Colonic mucosa (tissue), 4 donors: Measurements from ENCODE around the gene AP4B1. TPM values are rescaled to one million over a fixed set of nuclear protein-coding genes. Genes with fewer than 3 reads are reported as not detected.

Experiments
- DNase-seq: peaks from one replicate; pipeline ENCODE4 v3.0.0-alpha.2; 2020
- H3K27ac ChIP-seq: fragments of 200-600 bp; one replicate; pipeline ENCODE4 v1.8.0; 2021
- H3K27me3 ChIP-seq: fragments of 200-600 bp; one replicate; pipeline ENCODE4 v1.8.0; 2021
- H3K36me3 ChIP-seq: fragments of 200-600 bp; one replicate; pipeline ENCODE4 v1.8.0; 2021
- H3K4me1 ChIP-seq: fragments of 200-600 bp; one replicate; pipeline ENCODE4 v1.8.0; 2021; ENCODE audit warnings: mild to moderate bottlenecking
- H3K4me3 ChIP-seq: fragments of 200-600 bp; one replicate; pipeline ENCODE4 v1.8.0; 2021
- H3K9ac ChIP-seq, 2 donors: one replicate each; pipeline ENCODE4 v1.7.0; 2013; ENCODE audit warnings: control low read depth in 2 of 2, low read depth in 2 of 2, low read length in 2 of 2
- H3K9me3 ChIP-seq: fragments of 200-600 bp; one replicate; pipeline ENCODE4 v1.8.0; 2021
- intact Hi-C: fragments of 100-400 bp; cut with DNase I; formaldehyde crosslinking; loops from one replicate; pipeline ENCODE4 v1.14.1; 2022
- total RNA-seq, 2 donors: library from RNA; stranded (reverse); fragmentation: NEBNext Ultra II Directional in 1 of 2; extraction: Animal tissue kit (Norgen Biotek cat#: 25700) in 1 of 2; gene quantifications; one replicate each; pipeline ENCODE4 v1.2.1, GENCODE V29; 2021
- TF ChIP-seq, protein P1 (sequence below): fragments of 200-600 bp; IDR thresholded peaks from one replicate; pipeline ENCODE4 v1.8.0; 2022; ENCODE audit warnings: antibody characterized with exemption, mild to moderate bottlenecking
- donor health status: healthy.
- donor health status: DM: no; HTN: no; CAD: no.
- donor health status: DM: no; HTN: no; CAD: no.

AP4B1 gene
- total RNA-seq, 2 donors from 2014 or later: 19.7 to 31.5 TPM

DNA sequence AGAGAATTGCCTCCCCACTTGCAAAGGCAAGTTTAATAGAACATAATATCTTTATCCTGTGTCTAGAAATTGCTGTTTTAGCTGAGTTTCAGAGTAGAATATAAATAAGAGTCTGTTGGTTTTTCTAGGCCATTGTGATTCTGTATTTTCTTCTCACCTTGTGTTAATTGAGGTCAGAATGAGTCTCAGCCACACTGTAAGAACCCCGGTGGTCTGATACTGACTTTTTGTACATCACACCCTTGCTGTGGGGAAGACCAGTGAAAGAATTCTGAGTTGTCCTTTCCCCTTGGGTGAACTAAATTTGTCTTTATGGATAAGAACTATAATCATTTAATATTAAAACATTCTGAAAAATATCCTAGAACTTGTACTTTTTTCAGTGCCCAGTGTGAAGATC lies 31.4 kb upstream of the AP4B1 start:
- intact Hi-C loops: no loop called here
- peaks cover 7% of the 10 kb centered on the region for H3K4me1 ChIP-seq

DNA sequence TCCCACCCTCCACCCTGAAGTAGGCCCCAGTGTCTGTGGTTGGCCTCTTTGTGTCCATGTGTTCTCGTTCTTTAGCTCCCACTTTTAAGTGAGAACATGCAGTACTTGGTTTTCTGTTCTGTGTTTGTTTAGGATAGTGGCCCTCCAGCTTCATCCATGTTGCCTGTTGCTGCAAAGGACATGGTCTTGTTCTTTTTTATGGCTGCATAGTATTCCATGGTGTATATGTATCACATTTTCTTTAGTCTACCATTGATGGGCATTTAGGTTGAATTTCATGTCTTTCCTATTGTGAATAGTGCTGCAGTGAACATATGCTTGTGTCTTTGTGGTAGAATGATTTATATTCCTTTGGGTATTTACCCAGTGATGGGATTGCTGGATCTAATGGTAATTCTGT lies 30.6 kb upstream of the AP4B1 start:
- TF ChIP-seq, protein P1, sequence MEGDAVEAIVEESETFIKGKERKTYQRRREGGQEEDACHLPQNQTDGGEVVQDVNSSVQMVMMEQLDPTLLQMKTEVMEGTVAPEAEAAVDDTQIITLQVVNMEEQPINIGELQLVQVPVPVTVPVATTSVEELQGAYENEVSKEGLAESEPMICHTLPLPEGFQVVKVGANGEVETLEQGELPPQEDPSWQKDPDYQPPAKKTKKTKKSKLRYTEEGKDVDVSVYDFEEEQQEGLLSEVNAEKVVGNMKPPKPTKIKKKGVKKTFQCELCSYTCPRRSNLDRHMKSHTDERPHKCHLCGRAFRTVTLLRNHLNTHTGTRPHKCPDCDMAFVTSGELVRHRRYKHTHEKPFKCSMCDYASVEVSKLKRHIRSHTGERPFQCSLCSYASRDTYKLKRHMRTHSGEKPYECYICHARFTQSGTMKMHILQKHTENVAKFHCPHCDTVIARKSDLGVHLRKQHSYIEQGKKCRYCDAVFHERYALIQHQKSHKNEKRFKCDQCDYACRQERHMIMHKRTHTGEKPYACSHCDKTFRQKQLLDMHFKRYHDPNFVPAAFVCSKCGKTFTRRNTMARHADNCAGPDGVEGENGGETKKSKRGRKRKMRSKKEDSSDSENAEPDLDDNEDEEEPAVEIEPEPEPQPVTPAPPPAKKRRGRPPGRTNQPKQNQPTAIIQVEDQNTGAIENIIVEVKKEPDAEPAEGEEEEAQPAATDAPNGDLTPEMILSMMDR: no peak
- peaks cover 7% of the 10 kb centered on the region for H3K4me1 ChIP-seq
- intact Hi-C loops: no loop called here

More for the DNA sequence above, 31.4 kb upstream of the AP4B1 start:
- DNase-seq: no peak
- TF ChIP-seq, protein P1: no peak
- no peaks in the 10 kb centered on the region for H3K36me3 ChIP-seq
- H3K27me3 ChIP-seq: no peaks in the 10 kb centered on the region
- H3K9ac ChIP-seq: no peak overlapping the region
- H3K4me3 ChIP-seq: no peak overlapping the region
- no peaks in the 10 kb centered on the region for H3K9me3 ChIP-seq
- H3K27ac ChIP-seq: no peak overlapping the region

DNA sequence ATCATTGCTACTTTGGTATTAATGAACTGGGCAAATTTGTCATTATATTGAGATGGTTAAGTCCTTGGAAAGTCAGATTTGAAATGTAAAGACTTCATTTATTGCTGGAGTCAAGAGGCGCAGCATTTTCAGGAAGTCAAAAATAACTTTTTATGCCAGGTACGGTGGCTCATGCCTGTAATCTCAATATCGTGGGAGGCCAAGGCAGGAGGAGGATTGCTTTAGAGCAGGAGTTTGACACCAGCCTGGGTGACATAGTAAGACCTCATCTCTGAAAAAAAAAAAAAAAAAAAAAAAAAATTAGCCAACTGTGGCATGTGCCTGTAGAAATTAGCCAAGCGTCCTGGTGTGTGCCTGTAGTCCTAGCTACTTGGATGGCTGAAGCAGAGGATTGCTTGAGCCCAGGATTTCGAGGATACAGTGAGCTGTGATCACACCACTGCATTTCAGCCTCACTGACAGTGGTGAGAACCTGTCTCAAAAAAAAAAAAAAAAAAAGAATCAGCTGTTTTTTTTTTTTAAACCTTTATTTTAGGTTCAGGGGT lies 30.0 kb upstream of the AP4B1 start:
- no peak overlapping the region for H3K27ac ChIP-seq
- H3K27me3 ChIP-seq: no peaks in the 10 kb centered on the region
- TF ChIP-seq, protein P1: no peak
- intact Hi-C loops: no loop called here
- no peak overlapping the region for H3K9ac ChIP-seq
- no peaks in the 10 kb centered on the region for H3K9me3 ChIP-seq
- H3K36me3 ChIP-seq: no peaks in the 10 kb centered on the region
- DNase-seq: no peak
- no peak overlapping the region for H3K4me3 ChIP-seq
- peaks cover 7% of the 10 kb centered on the region for H3K4me1 ChIP-seq

More for the DNA sequence above, 30.6 kb upstream of the AP4B1 start:
- H3K9ac ChIP-seq: no peak overlapping the region
- no peaks in the 10 kb centered on the region for H3K36me3 ChIP-seq
- H3K4me3 ChIP-seq: no peak overlapping the region
- H3K27me3 ChIP-seq: no peaks in the 10 kb centered on the region
- no peak for DNase-seq
- H3K27ac ChIP-seq: no peak overlapping the region
- H3K9me3 ChIP-seq: no peaks in the 10 kb centered on the region

DNA sequence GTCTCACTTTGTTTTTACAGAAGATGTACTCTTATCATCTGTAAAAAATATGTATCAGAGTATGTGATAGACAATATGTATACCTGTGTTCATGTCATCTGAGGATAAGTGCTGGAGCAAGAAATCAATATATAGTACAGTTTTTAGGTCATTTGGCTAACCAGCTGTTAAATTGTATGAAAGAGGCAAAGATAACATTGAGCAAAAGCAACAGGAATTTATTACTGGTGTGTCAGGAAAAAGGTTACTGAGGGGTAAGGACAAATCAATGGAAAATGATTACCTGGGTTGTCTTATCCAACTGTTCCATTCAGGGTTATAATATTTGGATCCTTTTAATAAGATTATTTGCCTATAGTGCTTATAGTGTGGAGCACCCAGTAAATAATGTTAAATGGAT lies 29.4 kb upstream of the AP4B1 start:
- H3K27me3 ChIP-seq: no peaks in the 10 kb centered on the region
- H3K4me1 ChIP-seq: peaks cover 7% of the 10 kb centered on the region
- no peak overlapping the region for H3K9ac ChIP-seq
- TF ChIP-seq, protein P1: no peak
- intact Hi-C loops: no loop called here
- H3K27ac ChIP-seq: no peak overlapping the region
- no peak for DNase-seq
- H3K4me3 ChIP-seq: no peak overlapping the region
- H3K36me3 ChIP-seq: no peaks in the 10 kb centered on the region
- no peaks in the 10 kb centered on the region for H3K9me3 ChIP-seq

DNA sequence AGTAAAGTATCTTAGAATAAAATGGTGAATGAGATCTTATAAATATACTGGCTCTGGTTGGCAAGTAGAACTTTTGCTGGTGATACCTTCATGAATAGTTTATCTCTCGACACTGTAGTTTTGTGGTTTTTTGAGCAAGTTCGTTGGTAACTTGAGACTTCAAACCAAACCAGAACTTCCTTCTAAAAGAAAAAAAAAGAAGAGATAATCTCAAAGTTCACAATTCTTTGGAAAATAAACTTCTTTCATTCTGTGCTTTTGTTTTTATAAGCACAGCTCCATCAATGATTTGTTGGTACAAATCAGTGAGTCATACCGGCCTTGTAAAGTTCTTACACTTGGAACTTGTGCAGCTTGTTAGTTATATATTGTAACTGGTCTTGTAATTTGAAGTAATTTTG lies 26.9 kb upstream of the AP4B1 start:
- H3K4me3 ChIP-seq: no peak overlapping the region

More for the DNA sequence above, 26.9 kb upstream of the AP4B1 start:
- DNase-seq: no peak
- TF ChIP-seq, protein P1: no peak
- peak overlapping the region; percentile 96 for H3K27ac ChIP-seq
- intact Hi-C loops: no loop called here
- H3K27me3 ChIP-seq: no peaks in the 10 kb centered on the region
- peak overlapping the region in 1 of 2 donors; percentile 22 for H3K9ac ChIP-seq
- peaks cover 7% of the 10 kb centered on the region for H3K4me1 ChIP-seq
- H3K9me3 ChIP-seq: no peaks in the 10 kb centered on the region
- H3K36me3 ChIP-seq: no peaks in the 10 kb centered on the region
